ENCODE results near the gene SYT6.

GRCh38 chr1:114097109-114097508 lies 56.6 kb downstream of the SYT6 start:
- TF ChIP-seq, protein P1, sequence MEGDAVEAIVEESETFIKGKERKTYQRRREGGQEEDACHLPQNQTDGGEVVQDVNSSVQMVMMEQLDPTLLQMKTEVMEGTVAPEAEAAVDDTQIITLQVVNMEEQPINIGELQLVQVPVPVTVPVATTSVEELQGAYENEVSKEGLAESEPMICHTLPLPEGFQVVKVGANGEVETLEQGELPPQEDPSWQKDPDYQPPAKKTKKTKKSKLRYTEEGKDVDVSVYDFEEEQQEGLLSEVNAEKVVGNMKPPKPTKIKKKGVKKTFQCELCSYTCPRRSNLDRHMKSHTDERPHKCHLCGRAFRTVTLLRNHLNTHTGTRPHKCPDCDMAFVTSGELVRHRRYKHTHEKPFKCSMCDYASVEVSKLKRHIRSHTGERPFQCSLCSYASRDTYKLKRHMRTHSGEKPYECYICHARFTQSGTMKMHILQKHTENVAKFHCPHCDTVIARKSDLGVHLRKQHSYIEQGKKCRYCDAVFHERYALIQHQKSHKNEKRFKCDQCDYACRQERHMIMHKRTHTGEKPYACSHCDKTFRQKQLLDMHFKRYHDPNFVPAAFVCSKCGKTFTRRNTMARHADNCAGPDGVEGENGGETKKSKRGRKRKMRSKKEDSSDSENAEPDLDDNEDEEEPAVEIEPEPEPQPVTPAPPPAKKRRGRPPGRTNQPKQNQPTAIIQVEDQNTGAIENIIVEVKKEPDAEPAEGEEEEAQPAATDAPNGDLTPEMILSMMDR (IDR thresholded peaks at IDR 0.05 in 8 of 11, conservative IDR thresholded peaks at IDR 0.05 in 3 of 11): no peak
- TF ChIP-seq POLR2AphosphoS5 (IDR thresholded peaks at IDR 0.05): no peak
- TF ChIP-seq POLR2A (IDR thresholded peaks at IDR 0.05): no peak
